GM23248 (cell line): Measurements from ENCODE around the gene EPHB3. TPM values are rescaled to one million over a fixed set of nuclear protein-coding genes. Genes with fewer than 3 reads are reported as not detected.

Source experiments
- DNase-seq: peaks from one replicate; pipeline ENCODE4 v3.0.0-alpha.2; 2015
- H2AFZ ChIP-seq: fragments of 200-600 bp; sonication (generic); 2 replicates; pipeline ENCODE4 v1.6.1; 2016; ENCODE audit warnings: antibody characterized with exemption
- H3F3A ChIP-seq: fragments of 200-600 bp; sonication (generic); 2 replicates; pipeline ENCODE4 v1.6.1; 2016; ENCODE audit warnings: mild to moderate bottlenecking, antibody characterized with exemption, mixed run types; ENCODE audit not compliant: insufficient read depth
- H3K27ac ChIP-seq: fragments of 200-600 bp; sonication (generic); 2 replicates; pipeline ENCODE4 v1.5.1; 2016; ENCODE audit warnings: mild to moderate bottlenecking
- H3K27me3 ChIP-seq: fragments of 200-600 bp; sonication (generic); replicated peaks from 2 replicates; pipeline ENCODE4 v1.6.1; 2016; ENCODE audit warnings: mild to moderate bottlenecking; ENCODE audit not compliant: insufficient read depth
- H3K36me3 ChIP-seq: fragments of 200-600 bp; sonication (generic); 2 replicates; pipeline ENCODE4 v1.6.1; 2016; ENCODE audit warnings: low read depth, mild to moderate bottlenecking
- H3K4me1 ChIP-seq: fragments of 200-600 bp; sonication (generic); 2 replicates; pipeline ENCODE4 v1.6.1; 2016; ENCODE audit warnings: mild to moderate bottlenecking; ENCODE audit not compliant: insufficient read depth
- H3K4me2 ChIP-seq: fragments of 200-600 bp; sonication (generic); one replicate; pipeline ENCODE4 v1.6.1; 2016; ENCODE audit warnings: mild to moderate bottlenecking; ENCODE audit not compliant: unreplicated experiment
- H3K4me3 ChIP-seq: fragments of 200-600 bp; sonication (generic); 2 replicates; pipeline ENCODE4 v1.5.1; 2016; ENCODE audit warnings: mild to moderate bottlenecking
- H3K79me2 ChIP-seq: fragments of 200-600 bp; sonication (generic); 2 replicates; pipeline ENCODE4 v1.6.1; 2016; ENCODE audit warnings: mild to moderate bottlenecking; ENCODE audit not compliant: insufficient read depth
- H3K9ac ChIP-seq: fragments of 200-600 bp; sonication (generic); 2 replicates; pipeline ENCODE4 v1.6.1; 2016; ENCODE audit warnings: mild to moderate bottlenecking
- H3K9me2 ChIP-seq: fragments of 200-600 bp; sonication (generic); 2 replicates; pipeline ENCODE4 v1.6.1; 2016; ENCODE audit warnings: mixed run types, mild to moderate bottlenecking, moderate library complexity; ENCODE audit not compliant: insufficient read depth
- H3K9me3 ChIP-seq: fragments of 200-600 bp; sonication (generic); one replicate; pipeline ENCODE4 v1.6.1; 2017; ENCODE audit warnings: low read depth
- H4K20me1 ChIP-seq: fragments of 200-600 bp; sonication (generic); 2 replicates; pipeline ENCODE4 v1.6.0; 2016; ENCODE audit not compliant: insufficient read depth
- EZH2 ChIP-seq: fragments of 200-600 bp; sonication (generic); IDR thresholded peaks from 2 replicates; pipeline ENCODE4 v1.6.1; 2018; ENCODE audit warnings: antibody characterized with exemption, mild to moderate bottlenecking; ENCODE audit not compliant: insufficient read depth, poor library complexity, severe bottlenecking
- EZH2phosphoT487 ChIP-seq: fragments of 200-600 bp; sonication (generic); IDR thresholded peaks from 2 replicates; pipeline ENCODE4 v1.6.1; 2018; ENCODE audit warnings: antibody characterized with exemption, moderate library complexity, mild to moderate bottlenecking, low read depth; ENCODE audit not compliant: insufficient read depth
- WGBS, 2 experiments: methylation state at CpG; one replicate each; pipeline ENCODE4 v1.1.6; 2015 to 2017; ENCODE audit warnings: low lambda C conversion rate in 2 of 2, low coverage in 1 of 2; ENCODE audit errors: missing lambda C conversion rate in 2 of 2; 5-methylcytosine and 5-hydroxymethylcytosine counted together
- in situ Hi-C: fragments of 300-500 bp; cut with MboI; formaldehyde crosslinking; loops from 2 replicates; pipeline ENCODE4 v1.15.0; 2020
- polyA plus RNA-seq: library from polyadenylated mRNA; unstranded; fragments of >200 nt; fragmentation: Nextera tagmentation; extraction: Ambion mirVana; gene quantifications from 2 replicates; pipeline ENCODE4 v1.2.1, GENCODE V29; 2016
- total RNA-seq: library from RNA; depleted of rRNA; stranded (reverse); fragments of >200 nt; shearing (Covaris generic); gene quantifications from 2 replicates; pipeline ENCODE4 v1.2.3, GENCODE V29; 2014

The EPHB3 gene
- total and polyA plus RNA-seq, 2 experiments from 2014 or later, result 1.7 to 3.0 TPM

- H4K20me1 ChIP-seq, result no peaks in the 10 kb centered on the region
- no peaks in the 10 kb centered on the region for H3K79me2 ChIP-seq
- no peaks in the 10 kb centered on the region for H3F3A ChIP-seq
- H3K9me2 ChIP-seq, result no peaks in the 10 kb centered on the region
- no peaks in the 10 kb centered on the region for H3K9me3 ChIP-seq
- WGBS, 2 experiments, result 66 to 72% methylated on average over 8 of the region's 8 CpGs
- no peak overlapping the region for H3K9ac ChIP-seq
- no peak overlapping the region for H3K27ac ChIP-seq
- no peak overlapping the region for H3K4me3 ChIP-seq
- no peak overlapping the region for H2AFZ ChIP-seq
- H3K36me3 ChIP-seq, result no peaks in the 10 kb centered on the region
- H3K4me1 ChIP-seq, result no peaks in the 10 kb centered on the region
- no peak overlapping the region for H3K4me2 ChIP-seq
- in situ Hi-C loops, result no loop called here
- no peak for TF ChIP-seq EZH2phosphoT487
- DNase-seq, result no peak
- H3K27me3 ChIP-seq, result no peaks in the 10 kb centered on the region
These were observed 34.1 kb downstream of the EPHB3 start for GRCh38 chr3:184595726-184596125.

- no peak overlapping the region for H2AFZ ChIP-seq
These were observed 34.6 kb downstream of the EPHB3 start for GRCh38 chr3:184596233-184596632.

GRCh38 chr3:184596886-184597575 is 35.4 kb downstream of the EPHB3 start:
- Histone ChIP-seq H4K20me1 (no peaks in the 10 kb centered on the region), H3K27me3 (peaks cover 1% of the 10 kb centered on the region; the same call in 1 of the 2 replicates), H3K4me1 (no peaks in the 10 kb centered on the region), H3K9me2 (no peaks in the 10 kb centered on the region), H3K27ac (no peak overlapping the region), H3K4me3 (no peak overlapping the region), H2AFZ (no peak overlapping the region), H3K79me2 (no peaks in the 10 kb centered on the region), H3K9ac (no peak overlapping the region), H3F3A (no peaks in the 10 kb centered on the region), H3K9me3 (no peaks in the 10 kb centered on the region), H3K4me2 (no peak overlapping the region), H3K36me3 (no peaks in the 10 kb centered on the region)
- TF ChIP-seq EZH2 (no peak), EZH2phosphoT487 (no peak)
- WGBS, 2 experiments, result 94 to 96% methylated on average over 6 of the region's 6 CpGs
- in situ Hi-C loops, result no loop called here
- DNase-seq, result no peak

More at GRCh38 chr3:184596233-184596632, 34.6 kb downstream of the EPHB3 start:
- in situ Hi-C loops, result no loop called here
- no peak for DNase-seq
- H3K27ac ChIP-seq, result no peak overlapping the region
- no peak overlapping the region for H3K9ac ChIP-seq
- H3K36me3 ChIP-seq, result no peaks in the 10 kb centered on the region
- H3K9me2 ChIP-seq, result no peaks in the 10 kb centered on the region
- no peaks in the 10 kb centered on the region for H3K27me3 ChIP-seq
- TF ChIP-seq EZH2phosphoT487 (no peak), EZH2 (no peak)
- H3K4me1 ChIP-seq, result no peaks in the 10 kb centered on the region
- no peak overlapping the region for H3K4me3 ChIP-seq
- WGBS, 2 experiments, result 88 to 93% methylated on average over 5 of the region's 5 CpGs
- no peak overlapping the region for H3K4me2 ChIP-seq
- H3K79me2 ChIP-seq, result no peaks in the 10 kb centered on the region
- no peaks in the 10 kb centered on the region for H3F3A ChIP-seq
- H4K20me1 ChIP-seq, result no peaks in the 10 kb centered on the region
- H3K9me3 ChIP-seq, result no peaks in the 10 kb centered on the region

- Histone ChIP-seq H3K9ac (no peak overlapping the region), H3K4me2 (no peak overlapping the region), H3K9me2 (no peaks in the 10 kb centered on the region), H3K27me3 (peaks cover 9% of the 10 kb centered on the region), H4K20me1 (no peaks in the 10 kb centered on the region), H3K4me3 (no peak overlapping the region), H3F3A (no peaks in the 10 kb centered on the region), H2AFZ (no peak overlapping the region), H3K4me1 (no peaks in the 10 kb centered on the region), H3K27ac (no peak overlapping the region), H3K36me3 (no peaks in the 10 kb centered on the region), H3K9me3 (no peaks in the 10 kb centered on the region), H3K79me2 (no peaks in the 10 kb centered on the region)
- TF ChIP-seq EZH2phosphoT487, result no peak
- no peak for TF ChIP-seq EZH2
- DNase-seq, result no peak
- 79 to 83% methylated on average over 20 of the region's 20 CpGs for whole genome bisulfite sequencing, 2 experiments
- in situ Hi-C loops, result no loop called here
These were observed 36.4 kb downstream of the EPHB3 start for GRCh38 chr3:184597829-184598573.
